IMR-90 (cell line): ENCODE results near the gene SOX9.

Experiments used
- CEBPB ChIP-seq: IDR thresholded peaks from 2 replicates; pipeline ENCODE4 v1.6.1; 2012; ENCODE audit warnings: low read depth, low read length, improper control_type of control experiment
- CHD1 ChIP-seq: IDR thresholded peaks from 2 replicates; pipeline ENCODE4 v1.6.1; 2012; ENCODE audit warnings: low read depth, low read length, improper control_type of control experiment
- ELK1 ChIP-seq: fragments of 150-350 bp; IDR thresholded peaks from 2 replicates; pipeline ENCODE4 v1.6.1; 2016; ENCODE audit warnings: low read depth, mild to moderate bottlenecking, low read length, moderate library complexity, borderline replicate concordance
- MAFK ChIP-seq: IDR thresholded peaks from 2 replicates; pipeline ENCODE4 v1.6.1; 2012; ENCODE audit warnings: low read depth, low read length, improper control_type of control experiment
- SMC3 ChIP-seq: fragments of 150-350 bp; IDR thresholded peaks from 2 replicates; pipeline ENCODE4 v1.6.1; 2016; ENCODE audit warnings: low read depth, mild to moderate bottlenecking, antibody characterized with exemption, low read length, moderate library complexity
- TF ChIP-seq, protein P1 (sequence below): conservative IDR thresholded peaks from 2 replicates; pipeline ENCODE4 v1.5.1; 2012; ENCODE audit warnings: mild to moderate bottlenecking, low read depth, low read length, improper control_type of control experiment

DNA sequence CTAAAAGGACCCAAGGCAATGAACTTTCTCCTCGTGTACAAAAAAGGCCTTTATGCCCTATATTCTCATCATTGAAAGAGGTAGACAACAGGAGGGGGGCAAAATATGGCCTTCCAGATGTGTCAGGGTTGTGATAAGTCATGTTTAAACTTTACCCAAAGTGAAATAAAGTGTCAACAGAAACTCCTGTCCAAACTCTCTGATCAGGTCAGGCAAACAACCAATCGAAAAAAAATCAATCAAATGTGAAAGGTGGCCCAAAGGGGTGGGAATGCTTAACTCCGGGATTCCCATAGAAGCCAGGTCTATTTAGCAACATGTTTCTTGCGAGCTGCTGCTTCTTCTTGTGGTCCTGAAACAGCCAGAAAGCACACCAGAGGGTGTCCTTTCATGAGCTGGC is 49.5 kb upstream of the SOX9 start:
- TF ChIP-seq, protein P1, sequence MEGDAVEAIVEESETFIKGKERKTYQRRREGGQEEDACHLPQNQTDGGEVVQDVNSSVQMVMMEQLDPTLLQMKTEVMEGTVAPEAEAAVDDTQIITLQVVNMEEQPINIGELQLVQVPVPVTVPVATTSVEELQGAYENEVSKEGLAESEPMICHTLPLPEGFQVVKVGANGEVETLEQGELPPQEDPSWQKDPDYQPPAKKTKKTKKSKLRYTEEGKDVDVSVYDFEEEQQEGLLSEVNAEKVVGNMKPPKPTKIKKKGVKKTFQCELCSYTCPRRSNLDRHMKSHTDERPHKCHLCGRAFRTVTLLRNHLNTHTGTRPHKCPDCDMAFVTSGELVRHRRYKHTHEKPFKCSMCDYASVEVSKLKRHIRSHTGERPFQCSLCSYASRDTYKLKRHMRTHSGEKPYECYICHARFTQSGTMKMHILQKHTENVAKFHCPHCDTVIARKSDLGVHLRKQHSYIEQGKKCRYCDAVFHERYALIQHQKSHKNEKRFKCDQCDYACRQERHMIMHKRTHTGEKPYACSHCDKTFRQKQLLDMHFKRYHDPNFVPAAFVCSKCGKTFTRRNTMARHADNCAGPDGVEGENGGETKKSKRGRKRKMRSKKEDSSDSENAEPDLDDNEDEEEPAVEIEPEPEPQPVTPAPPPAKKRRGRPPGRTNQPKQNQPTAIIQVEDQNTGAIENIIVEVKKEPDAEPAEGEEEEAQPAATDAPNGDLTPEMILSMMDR: no peak
- TF ChIP-seq MAFK: no peak
- TF ChIP-seq CHD1: no peak
- TF ChIP-seq ELK1: no peak
- TF ChIP-seq SMC3: no peak
- no peak for TF ChIP-seq CEBPB
